Mucosa of rectum (tissue), 2 donors: Measurements from ENCODE around the gene TMPRSS9.
A peak's percentile ranks its signal among the peaks of the same experiment; 100 is the strongest.

Experiments
- H3K27ac ChIP-seq, 2 donors: one replicate each; pipeline ENCODE4 v1.7.0; 2013; ENCODE audit warnings: inconsistent platforms in 2 of 2, low read depth in 2 of 2, low read length in 2 of 2
- H3K27me3 ChIP-seq, 2 donors: one replicate each; pipeline ENCODE4 v1.7.0; 2013; ENCODE audit warnings: low read length in 2 of 2; ENCODE audit not compliant: control insufficient read depth in 2 of 2, insufficient read depth in 2 of 2
- H3K36me3 ChIP-seq, 2 donors: one replicate each; pipeline ENCODE4 v1.7.0; 2013; ENCODE audit warnings: low read length in 2 of 2; ENCODE audit not compliant: control insufficient read depth in 2 of 2, insufficient read depth in 2 of 2
- H3K4me1 ChIP-seq, 2 donors: one replicate each; pipeline ENCODE4 v1.7.0; 2013; ENCODE audit warnings: low read length in 2 of 2, mild to moderate bottlenecking in 1 of 2; ENCODE audit not compliant: control insufficient read depth in 2 of 2, insufficient read depth in 2 of 2
- H3K4me3 ChIP-seq, 2 donors: one replicate each; pipeline ENCODE4 v1.7.0; 2013; ENCODE audit warnings: low read length in 2 of 2
- H3K9ac ChIP-seq, 2 donors: one replicate each; pipeline ENCODE4 v1.7.0; 2013; ENCODE audit warnings: low read length in 2 of 2, low read depth in 1 of 2, mild to moderate bottlenecking in 1 of 2
- H3K9me3 ChIP-seq, 2 donors: one replicate each; pipeline ENCODE4 v1.7.0; 2013; ENCODE audit warnings: low read length in 2 of 2; ENCODE audit not compliant: control insufficient read depth in 2 of 2
- donor health status: healthy.
- donor health status: Normal muscosa, but diverticular disease.

Gene TMPRSS9

DNA sequence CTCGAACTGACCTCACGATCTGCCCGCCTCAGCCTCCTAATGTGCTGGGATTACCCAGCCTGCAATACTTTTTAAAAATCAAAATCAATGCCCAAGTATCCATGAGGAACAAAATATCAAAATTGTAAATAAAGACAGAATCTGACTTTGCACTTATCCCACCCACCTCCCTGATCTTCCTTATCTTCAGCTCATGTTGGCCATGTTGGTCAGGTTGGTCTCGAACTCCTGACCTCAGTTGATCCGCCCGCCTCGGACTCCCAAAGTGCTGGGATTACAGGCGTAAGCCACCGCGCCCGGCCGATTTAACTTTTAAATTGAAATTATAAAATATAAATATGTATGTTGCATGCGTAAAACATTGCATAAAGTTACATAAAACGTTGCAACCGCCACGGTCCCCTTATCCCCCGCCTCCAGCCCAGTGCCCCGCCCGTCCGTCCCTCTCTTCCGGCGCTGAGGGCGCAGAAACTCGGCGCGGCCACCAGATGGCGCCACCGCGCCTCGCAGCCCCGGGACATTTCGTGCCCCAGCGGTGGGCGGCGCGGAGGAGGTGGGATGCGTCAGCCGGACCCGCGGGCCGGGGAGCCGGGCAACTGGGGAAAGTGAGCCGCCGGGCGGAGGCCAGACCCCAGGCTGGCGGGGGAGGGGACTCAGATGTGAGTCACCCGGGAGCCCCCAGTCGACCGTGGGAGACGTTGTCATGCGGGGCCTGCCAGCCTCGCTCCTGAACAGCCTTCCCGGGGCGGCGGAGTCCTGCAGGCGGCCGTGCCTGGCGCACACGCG, 114.4 kb downstream of the TMPRSS9 start:
- H3K27me3 ChIP-seq, result no peaks in the 10 kb centered on the region
- peak overlapping the region in 1 of 2 donors; percentile 39 for H3K9ac ChIP-seq
- H3K9me3 ChIP-seq, result no peaks in the 10 kb centered on the region
- peak overlapping the region; percentile 48 to 71 for H3K27ac ChIP-seq
- H3K36me3 ChIP-seq, result no peaks in the 10 kb centered on the region
- peaks cover 27 to 33% of the 10 kb centered on the region in 2 donors for H3K4me1 ChIP-seq
- H3K4me3 ChIP-seq, result peak overlapping the region; percentile 65 to 96

DNA sequence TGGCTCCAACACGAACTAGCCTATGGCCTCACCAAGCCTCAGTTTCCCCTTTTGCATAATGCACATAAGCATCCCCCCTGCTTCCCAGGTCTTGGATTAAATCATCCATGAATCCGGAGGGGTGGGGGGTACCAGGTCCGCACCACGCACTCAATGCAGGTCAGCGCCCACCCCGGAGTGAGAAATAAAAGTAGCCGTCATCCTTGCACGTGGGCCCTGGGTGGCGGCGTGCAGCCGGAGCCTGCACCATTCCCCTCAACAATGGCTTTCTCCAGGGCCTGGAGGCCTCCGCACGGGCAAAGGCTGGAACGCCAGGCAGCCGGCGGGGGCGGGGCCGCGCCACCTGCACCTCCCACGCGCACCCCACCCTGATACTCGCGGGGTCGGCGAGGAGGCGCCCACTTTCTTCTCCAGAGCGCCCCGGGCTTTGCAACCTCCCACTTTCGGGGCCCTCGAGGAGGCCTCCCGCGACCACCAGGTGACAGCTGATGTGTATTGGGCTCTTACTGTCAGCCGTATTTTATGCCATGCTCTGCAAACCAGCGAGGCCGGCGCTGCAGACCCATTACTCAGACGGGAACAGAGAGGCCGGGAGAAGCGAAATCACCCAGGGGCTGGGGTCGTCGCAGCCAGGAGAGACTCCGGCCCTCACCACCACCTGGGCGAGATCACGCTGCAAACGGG, 115.1 kb downstream of the TMPRSS9 start:
- Histone ChIP-seq H3K4me1 (peaks cover 27 to 33% of the 10 kb centered on the region in 2 donors), H3K36me3 (no peaks in the 10 kb centered on the region), H3K9ac (peak overlapping the region in 1 of 2 donors; percentile 39), H3K4me3 (peak overlapping the region; percentile 65 to 96), H3K27me3 (no peaks in the 10 kb centered on the region), H3K27ac (peak overlapping the region; percentile 48 to 71), H3K9me3 (no peaks in the 10 kb centered on the region)
